Midbrain (tissue), 1 donor: ENCODE measurements around the gene SEH1L.

ENCODE experiments used
- DNase-seq: peaks from one replicate; lab custom pipeline; 2025; lab: John Stamatoyannopoulos, UW

Gene SEH1L

DNA sequence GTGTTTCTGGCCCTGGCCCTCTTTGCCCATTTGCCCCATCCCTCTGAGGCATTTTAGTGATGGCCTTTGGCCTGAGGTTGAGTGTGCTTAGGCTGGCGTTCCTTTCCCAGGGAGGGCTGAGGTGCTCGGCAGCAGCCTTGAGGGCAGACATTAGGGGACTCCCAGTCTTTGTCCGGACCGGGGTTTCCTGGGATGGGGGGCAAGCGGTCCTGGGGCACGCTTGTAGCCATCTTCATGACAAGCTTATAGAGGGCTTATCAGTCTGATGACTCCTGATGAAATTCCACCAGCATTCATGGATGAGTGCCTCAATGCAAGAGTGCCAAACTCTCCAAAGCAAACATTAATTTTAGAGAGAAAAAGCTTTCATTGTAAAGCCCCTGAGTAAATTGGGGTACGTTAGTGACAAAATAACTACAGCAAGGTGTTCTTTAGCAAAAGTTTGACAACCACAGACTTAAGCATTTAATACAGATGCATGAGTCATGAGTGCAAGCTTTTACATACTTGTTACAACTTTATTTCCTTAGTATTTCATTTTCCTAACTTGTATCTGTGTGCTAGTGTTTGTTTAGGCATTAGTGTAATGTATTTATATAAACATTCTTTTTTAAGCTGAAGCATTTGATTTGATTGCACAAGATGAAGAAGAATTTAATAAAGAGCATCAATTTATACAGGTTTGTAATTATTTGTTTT lies 89.0 kb downstream of the SEH1L start:
- no peak for DNase-seq
